Cardiac fibroblast (primary cell): ENCODE results near the gene RHEB.
A peak's percentile ranks its signal among the peaks of the same experiment; 100 is the strongest.

ENCODE experiments used
- DNase-seq, 2 donors: peaks; one replicate each; pipeline versions ENCODE4 v3.0.0 to v3.0.0-alpha.2; 2010; ENCODE audit warnings: low read depth in 2 of 2
- H3K4me3 ChIP-seq, 2 donors: replicated peaks in 1 of 2; 1 replicate in 1 of 2; 2 replicates in 1 of 2; pipeline ENCODE4 v1.5.1; 2011; ENCODE audit warnings: low read depth in 2 of 2, low read length in 2 of 2, mild to moderate bottlenecking in 2 of 2, moderate library complexity in 1 of 2
- CTCF ChIP-seq: IDR thresholded peaks from one replicate; pipeline ENCODE4 v1.5.1; 2011; ENCODE audit warnings: low read depth, mild to moderate bottlenecking, low read length, inconsistent platforms

RHEB gene

GRCh38 chr7:151448261-151449252, 71.1 kb downstream of the RHEB start:
- TF ChIP-seq CTCF: peak; percentile 82
- peak; percentile 69 to 71 for DNase-seq
- H3K4me3 ChIP-seq: peak overlapping the region; percentile 13 to 50

GRCh38 chr7:151447901-151448260, 71.8 kb downstream of the RHEB start:
- TF ChIP-seq CTCF: no peak
- DNase-seq: no peak
- peak overlapping the region in 1 of 2 donors; percentile 50 for H3K4me3 ChIP-seq

DNA sequence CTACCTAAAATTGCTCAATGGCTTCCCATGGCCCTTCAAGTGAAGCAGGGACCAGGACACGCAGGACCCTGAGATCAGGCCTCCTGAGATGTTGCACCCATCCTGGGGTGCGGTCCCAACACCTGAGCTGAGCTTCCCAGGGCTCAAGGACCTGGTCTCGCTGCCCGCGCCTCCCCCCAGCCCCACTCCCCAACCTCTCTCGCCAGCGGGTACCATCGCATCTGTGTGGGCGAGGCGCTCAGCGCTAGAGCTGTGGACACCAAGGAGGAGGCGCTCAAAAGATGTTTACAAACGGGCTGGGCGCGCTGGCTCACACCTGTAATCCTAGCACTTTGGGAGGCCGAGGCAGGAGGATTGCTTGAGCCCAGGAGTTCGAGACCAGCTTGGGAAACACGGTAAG, 72.4 kb downstream of the RHEB start:
- no peak overlapping the region for H3K4me3 ChIP-seq
- TF ChIP-seq CTCF: no peak
- no peak for DNase-seq

DNA sequence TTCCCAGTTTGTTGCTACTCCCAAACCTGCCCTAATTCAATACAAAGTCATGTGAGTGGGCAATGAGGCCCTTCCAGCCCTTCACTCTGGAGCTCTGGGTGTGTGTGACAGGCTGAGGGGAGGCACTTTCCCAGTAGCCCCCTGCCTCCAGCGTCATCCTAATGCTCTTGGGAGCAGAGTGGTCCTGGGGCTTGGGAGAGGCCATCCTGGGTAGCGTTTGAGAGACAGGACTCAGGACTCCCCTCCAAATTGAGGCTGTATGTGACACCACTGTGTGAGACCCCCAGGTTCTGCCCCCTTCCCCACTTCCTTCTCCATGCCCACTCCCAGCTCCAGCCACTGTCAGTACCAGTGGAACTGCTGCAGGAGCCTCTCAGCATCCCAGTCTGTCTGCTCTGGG, 73.3 kb downstream of the RHEB start:
- DNase-seq: no peak
- no peak overlapping the region for H3K4me3 ChIP-seq
- no peak for TF ChIP-seq CTCF

- no peak overlapping the region for H3K4me3 ChIP-seq
- no peak for DNase-seq
Observed at GRCh38 chr7:151444632-151445031, 75.1 kb downstream of the RHEB start.

GRCh38 chr7:151442776-151443496, 76.8 kb downstream of the RHEB start:
- DNase-seq: peak in 1 of 2 donors; percentile 38
- TF ChIP-seq CTCF: no peak
- no peak overlapping the region for H3K4me3 ChIP-seq

More at GRCh38 chr7:151444632-151445031, 75.1 kb downstream of the RHEB start:
- no peak for TF ChIP-seq CTCF
